H9 (cell line): ENCODE results near the gene PNLDC1. TPM values are rescaled to one million over a fixed set of nuclear protein-coding genes. Genes with fewer than 3 reads are reported as not detected.
A peak's percentile ranks its signal among the peaks of the same experiment; 100 is the strongest.

Experiments
- DNase-seq: peaks from one replicate; pipeline ENCODE4 v3.0.0-alpha.2; 2017
- H2AFZ ChIP-seq: one replicate; pipeline ENCODE4 v1.6.1; 2013; ENCODE audit warnings: mild to moderate bottlenecking, low read length, control low read depth, moderate library complexity
- H2AK5ac ChIP-seq: 2 replicates; pipeline ENCODE4 v1.6.1; 2013; ENCODE audit warnings: low read length, control low read depth, mixed read lengths; ENCODE audit not compliant: insufficient read length
- H2BK120ac ChIP-seq: one replicate; pipeline ENCODE4 v1.6.1; 2013; ENCODE audit warnings: low read depth, mild to moderate bottlenecking, low read length, control low read depth, inconsistent platforms; ENCODE audit not compliant: poor library complexity, severe bottlenecking
- H2BK12ac ChIP-seq: 2 replicates; pipeline ENCODE4 v1.6.1; 2013; ENCODE audit warnings: low read length, control low read depth, mixed read lengths, low read depth; ENCODE audit not compliant: insufficient read length
- H2BK15ac ChIP-seq: 2 replicates; pipeline ENCODE4 v1.6.1; 2013; ENCODE audit warnings: low read depth, low read length, control low read depth
- H2BK20ac ChIP-seq: one replicate; pipeline ENCODE4 v1.6.1; 2013; ENCODE audit warnings: low read depth, mild to moderate bottlenecking, low read length, control low read depth, inconsistent platforms; ENCODE audit not compliant: poor library complexity, severe bottlenecking
- H2BK5ac ChIP-seq: 2 replicates; pipeline ENCODE4 v1.6.1; 2013; ENCODE audit warnings: low read length, control low read depth, mixed read lengths; ENCODE audit not compliant: insufficient read length
- H3K14ac ChIP-seq: 2 replicates; pipeline ENCODE4 v1.6.1; 2013; ENCODE audit warnings: low read length, control low read depth; ENCODE audit not compliant: insufficient read depth
- H3K18ac ChIP-seq: 2 replicates; pipeline ENCODE4 v1.6.1; 2013; ENCODE audit warnings: low read depth, mild to moderate bottlenecking, mixed read lengths, low read length, control low read depth; ENCODE audit not compliant: insufficient read length
- H3K23ac ChIP-seq: 2 replicates; pipeline ENCODE4 v1.6.1; 2013; ENCODE audit warnings: low read length, control low read depth, mixed read lengths, low read depth; ENCODE audit not compliant: insufficient read length
- H3K23me2 ChIP-seq: 2 replicates; pipeline ENCODE4 v1.6.1; 2013; ENCODE audit warnings: low read depth, mild to moderate bottlenecking, mixed read lengths, low read length, control low read depth; ENCODE audit not compliant: insufficient read length, poor library complexity, severe bottlenecking
- H3K27ac ChIP-seq: 2 replicates; pipeline ENCODE4 v1.5.1; 2013; ENCODE audit warnings: low read length, control low read depth, mixed read lengths, low read depth; ENCODE audit not compliant: insufficient read length
- H3K27me3 ChIP-seq: 2 replicates; pipeline ENCODE4 v1.6.1; 2013; ENCODE audit warnings: low read length, control low read depth, inconsistent platforms; ENCODE audit not compliant: insufficient read depth
- H3K4ac ChIP-seq: 2 replicates; pipeline ENCODE4 v1.6.1; 2013; ENCODE audit warnings: low read depth, mild to moderate bottlenecking, control low read depth, inconsistent platforms, low read length, moderate library complexity
- H3K4me1 ChIP-seq: 2 replicates; pipeline ENCODE4 v1.6.1; 2013; ENCODE audit warnings: low read length, control low read depth, inconsistent platforms; ENCODE audit not compliant: insufficient read depth
- H3K4me2 ChIP-seq: 2 replicates; pipeline ENCODE4 v1.6.1; 2013; ENCODE audit warnings: low read length, control low read depth, mixed read lengths; ENCODE audit not compliant: insufficient read length, insufficient read depth
- H3K56ac ChIP-seq: 2 replicates; pipeline ENCODE4 v1.6.1; 2013; ENCODE audit warnings: low read depth, mild to moderate bottlenecking, mixed read lengths, low read length, control low read depth; ENCODE audit not compliant: insufficient read length
- H3K79me1 ChIP-seq: 2 replicates; pipeline ENCODE4 v1.6.1; 2013; ENCODE audit warnings: low read depth, mild to moderate bottlenecking, moderate library complexity, low read length, control low read depth, inconsistent platforms; ENCODE audit not compliant: insufficient read depth, poor library complexity, severe bottlenecking
- H3K79me2 ChIP-seq: 2 replicates; pipeline ENCODE4 v1.6.1; 2013; ENCODE audit warnings: low read length, control low read depth, inconsistent platforms; ENCODE audit not compliant: insufficient read depth
- H3K9ac ChIP-seq: 2 replicates; pipeline ENCODE4 v1.6.1; 2013; ENCODE audit warnings: low read length, control low read depth, mixed read lengths; ENCODE audit not compliant: insufficient read length; ENCODE audit errors: extremely low read depth
- H3K9me3 ChIP-seq: one replicate; pipeline ENCODE4 v1.6.1; 2013; ENCODE audit warnings: low read depth, low read length, inconsistent platforms; ENCODE audit not compliant: control insufficient read depth
- H3T11ph ChIP-seq: one replicate; pipeline ENCODE4 v1.6.1; 2013; ENCODE audit warnings: mild to moderate bottlenecking, low read length, control low read depth, inconsistent platforms
- H4K20me1 ChIP-seq: one replicate; pipeline ENCODE4 v1.6.1; 2013; ENCODE audit not compliant: control insufficient read depth, insufficient read length, insufficient read depth
- H4K5ac ChIP-seq: 2 replicates; pipeline ENCODE4 v1.6.1; 2013; ENCODE audit warnings: low read depth, mild to moderate bottlenecking, mixed read lengths, low read length, control low read depth; ENCODE audit not compliant: insufficient read length
- H4K8ac ChIP-seq: replicated peaks from 2 replicates; pipeline ENCODE4 v1.6.1; 2013; ENCODE audit warnings: low read length, control low read depth, mixed read lengths, low read depth; ENCODE audit not compliant: insufficient read length
- H4K91ac ChIP-seq: 2 replicates; pipeline ENCODE4 v1.6.1; 2013; ENCODE audit warnings: low read depth, mild to moderate bottlenecking, moderate library complexity, mixed read lengths, low read length, control low read depth; ENCODE audit not compliant: insufficient read length
- H3K27ac Mint-ChIP-seq, 3 experiments: 2 replicates in 2 of 3; 3 replicates in 1 of 3; pipeline ENCODE4 v1.8.0; 2020 to 2021; ENCODE audit warnings: mixed read lengths in 3 of 3, mild to moderate bottlenecking in 1 of 3, moderate library complexity in 1 of 3
- H3K27me3 Mint-ChIP-seq: 2 replicates; pipeline ENCODE4 v1.8.0; 2021; ENCODE audit warnings: low read depth, mild to moderate bottlenecking, moderate library complexity, mixed read lengths
- H3K36me3 Mint-ChIP-seq, 3 experiments: 2 replicates in 2 of 3; 3 replicates in 1 of 3; pipeline ENCODE4 v1.8.0; 2020 to 2021; ENCODE audit warnings: low read depth in 3 of 3, mixed read lengths in 3 of 3; ENCODE audit not compliant: insufficient read depth in 1 of 3
- H3K4me1 Mint-ChIP-seq, 2 experiments: 2 replicates each; pipeline ENCODE4 v1.8.0; 2020; ENCODE audit warnings: mixed read lengths in 2 of 2
- H3K4me3 Mint-ChIP-seq, 2 experiments: 2 replicates in 1 of 2; 3 replicates in 1 of 2; pipeline ENCODE4 v1.8.0; 2020 to 2021; ENCODE audit warnings: mild to moderate bottlenecking in 2 of 2, mixed read lengths in 2 of 2, moderate library complexity in 1 of 2
- H3K9me3 Mint-ChIP-seq, 2 experiments: 2 replicates in 1 of 2; 3 replicates in 1 of 2; pipeline ENCODE4 v1.8.0; 2020; ENCODE audit warnings: mild to moderate bottlenecking in 2 of 2, mixed read lengths in 2 of 2, moderate library complexity in 1 of 2
- WGBS: extraction: QIAGEN DNeasy Blood & Tissue Kit; methylation state at CpG from one replicate; pipeline ENCODE4 v1.1.7; 2013; ENCODE audit warnings: missing lambda C conversion rate, low lambda C conversion rate, mixed read lengths; ENCODE audit not compliant: insufficient read length; ENCODE audit errors: extremely low coverage; 5-methylcytosine and 5-hydroxymethylcytosine counted together
- total RNA-seq: library from RNA; stranded (reverse); gene quantifications from 2 replicates; pipeline ENCODE4 v1.2.1, GENCODE V29; 2021
- TF ChIP-seq, protein P1 (sequence below): fragments of 200-600 bp; sonication (generic); conservative IDR thresholded peaks from 3 replicates; pipeline ENCODE4 v1.8.0; 2021; ENCODE audit warnings: antibody characterized with exemption, mild to moderate bottlenecking

PNLDC1 gene
- total RNA-seq, 1 experiment from 2014 or later: not detected

- Histone ChIP-seq H4K8ac (no peak overlapping the region), H3K23ac (no peak overlapping the region), H3T11ph (no peak overlapping the region), H3K18ac (no peak overlapping the region), H3K4me2 (no peak overlapping the region), H2AFZ (no peak overlapping the region), H3K79me1 (no peaks in the 10 kb centered on the region), H3K79me2 (no peaks in the 10 kb centered on the region), H3K27ac (no peak overlapping the region), H3K27me3 (no peaks in the 10 kb centered on the region), H2BK12ac (no peak overlapping the region), H4K20me1 (no peaks in the 10 kb centered on the region), H3K14ac (no peak overlapping the region; the same call in 1 of the 2 replicates), H2AK5ac (no peak overlapping the region), H4K5ac (no peak overlapping the region), H2BK5ac (no peak overlapping the region), H2BK15ac (no peak overlapping the region), H3K56ac (no peak overlapping the region), H4K91ac (no peak overlapping the region), H3K9ac (no peak overlapping the region), H2BK120ac (no peak overlapping the region), H3K23me2 (no peaks in the 10 kb centered on the region), H3K9me3 (no peaks in the 10 kb centered on the region), H2BK20ac (no peak overlapping the region), H3K4ac (no peak overlapping the region), H3K4me1 (no peaks in the 10 kb centered on the region; the same call in 1 of the 2 replicates)
- no CpG with 5 or more reads among the region's 6 CpGs for WGBS
- Mint-ChIP-seq H3K4me3 (no peak overlapping the region), H3K4me1 (peaks cover 19 to 28% of the 10 kb centered on the region in 2 experiments), H3K27ac (peak overlapping the region in 2 of 3 experiments; percentile 72 to 89; a peak in 3 of 7 replicates), H3K27me3 (no peaks in the 10 kb centered on the region), H3K36me3 (no peaks in the 10 kb centered on the region), H3K9me3 (no peaks in the 10 kb centered on the region)
- DNase-seq: no peak
- TF ChIP-seq, protein P1, sequence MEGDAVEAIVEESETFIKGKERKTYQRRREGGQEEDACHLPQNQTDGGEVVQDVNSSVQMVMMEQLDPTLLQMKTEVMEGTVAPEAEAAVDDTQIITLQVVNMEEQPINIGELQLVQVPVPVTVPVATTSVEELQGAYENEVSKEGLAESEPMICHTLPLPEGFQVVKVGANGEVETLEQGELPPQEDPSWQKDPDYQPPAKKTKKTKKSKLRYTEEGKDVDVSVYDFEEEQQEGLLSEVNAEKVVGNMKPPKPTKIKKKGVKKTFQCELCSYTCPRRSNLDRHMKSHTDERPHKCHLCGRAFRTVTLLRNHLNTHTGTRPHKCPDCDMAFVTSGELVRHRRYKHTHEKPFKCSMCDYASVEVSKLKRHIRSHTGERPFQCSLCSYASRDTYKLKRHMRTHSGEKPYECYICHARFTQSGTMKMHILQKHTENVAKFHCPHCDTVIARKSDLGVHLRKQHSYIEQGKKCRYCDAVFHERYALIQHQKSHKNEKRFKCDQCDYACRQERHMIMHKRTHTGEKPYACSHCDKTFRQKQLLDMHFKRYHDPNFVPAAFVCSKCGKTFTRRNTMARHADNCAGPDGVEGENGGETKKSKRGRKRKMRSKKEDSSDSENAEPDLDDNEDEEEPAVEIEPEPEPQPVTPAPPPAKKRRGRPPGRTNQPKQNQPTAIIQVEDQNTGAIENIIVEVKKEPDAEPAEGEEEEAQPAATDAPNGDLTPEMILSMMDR: no peak
Measured at GRCh38 chr6:159808647-159809046, 8.6 kb downstream of the PNLDC1 start.
